Measurements from ENCODE around the gene DUSP10.

The DUSP10 gene

GRCh38 chr1:221729771-221730330 is 12.0 kb downstream of the DUSP10 start:
- no peak for DNase-seq

GRCh38 chr1:221728037-221728505 is 13.8 kb downstream of the DUSP10 start:
- DNase-seq, result no peak

GRCh38 chr1:221727146-221728036 is 14.5 kb downstream of the DUSP10 start:
- no peak for DNase-seq

GRCh38 chr1:221725735-221726672 is 15.9 kb downstream of the DUSP10 start:
- no peak for DNase-seq

- no peak for DNase-seq
These were observed 16.8 kb downstream of the DUSP10 start for GRCh38 chr1:221724931-221725605.

- DNase-seq, result no peak
These were observed 18.0 kb downstream of the DUSP10 start for GRCh38 chr1:221723848-221724236.

- no peak for DNase-seq
These were observed 18.7 kb downstream of the DUSP10 start for GRCh38 chr1:221723018-221723847.

GRCh38 chr1:221722254-221723017 is 19.5 kb downstream of the DUSP10 start:
- no peak for DNase-seq

GRCh38 chr1:221720545-221720944 is 21.3 kb downstream of the DUSP10 start:
- no peak for DNase-seq

GRCh38 chr1:221719987-221720386 is 21.9 kb downstream of the DUSP10 start:
- DNase-seq, result no peak

- DNase-seq, result no peak
These were observed 22.7 kb downstream of the DUSP10 start for GRCh38 chr1:221719278-221719597.

- DNase-seq, result no peak
These were observed 23.3 kb downstream of the DUSP10 start for GRCh38 chr1:221718381-221719277.

- no peak for DNase-seq
These were observed 24.4 kb downstream of the DUSP10 start for GRCh38 chr1:221717485-221717853.

GRCh38 chr1:221716713-221717484 is 25.0 kb downstream of the DUSP10 start:
- no peak for DNase-seq

GRCh38 chr1:221715321-221716169 is 26.3 kb downstream of the DUSP10 start:
- DNase-seq, result peak; percentile 85

- DNase-seq, result peak; percentile 96
These were observed 27.4 kb downstream of the DUSP10 start for GRCh38 chr1:221714227-221715152.

Measured in NCI-H1105 (cell line).